H9 (cell line): ENCODE results near the gene PIGB. TPM values are rescaled to one million over a fixed set of nuclear protein-coding genes. Genes with fewer than 3 reads are reported as not detected.

Experiments used
- DNase-seq: peaks from one replicate; pipeline ENCODE4 v3.0.0-alpha.2; 2017
- H2AFZ ChIP-seq: one replicate; pipeline ENCODE4 v1.6.1; 2013; ENCODE audit warnings: mild to moderate bottlenecking, low read length, control low read depth, moderate library complexity
- H2AK5ac ChIP-seq: 2 replicates; pipeline ENCODE4 v1.6.1; 2013; ENCODE audit warnings: low read length, control low read depth, mixed read lengths; ENCODE audit not compliant: insufficient read length
- H2BK120ac ChIP-seq: one replicate; pipeline ENCODE4 v1.6.1; 2013; ENCODE audit warnings: low read depth, mild to moderate bottlenecking, low read length, control low read depth, inconsistent platforms; ENCODE audit not compliant: poor library complexity, severe bottlenecking
- H2BK12ac ChIP-seq: 2 replicates; pipeline ENCODE4 v1.6.1; 2013; ENCODE audit warnings: low read length, control low read depth, mixed read lengths, low read depth; ENCODE audit not compliant: insufficient read length
- H2BK15ac ChIP-seq: 2 replicates; pipeline ENCODE4 v1.6.1; 2013; ENCODE audit warnings: low read depth, low read length, control low read depth
- H2BK20ac ChIP-seq: one replicate; pipeline ENCODE4 v1.6.1; 2013; ENCODE audit warnings: low read depth, mild to moderate bottlenecking, low read length, control low read depth, inconsistent platforms; ENCODE audit not compliant: poor library complexity, severe bottlenecking
- H2BK5ac ChIP-seq: 2 replicates; pipeline ENCODE4 v1.6.1; 2013; ENCODE audit warnings: low read length, control low read depth, mixed read lengths; ENCODE audit not compliant: insufficient read length
- H3K14ac ChIP-seq: 2 replicates; pipeline ENCODE4 v1.6.1; 2013; ENCODE audit warnings: low read length, control low read depth; ENCODE audit not compliant: insufficient read depth
- H3K18ac ChIP-seq: 2 replicates; pipeline ENCODE4 v1.6.1; 2013; ENCODE audit warnings: low read depth, mild to moderate bottlenecking, mixed read lengths, low read length, control low read depth; ENCODE audit not compliant: insufficient read length
- H3K23ac ChIP-seq: 2 replicates; pipeline ENCODE4 v1.6.1; 2013; ENCODE audit warnings: low read length, control low read depth, mixed read lengths, low read depth; ENCODE audit not compliant: insufficient read length
- H3K23me2 ChIP-seq: 2 replicates; pipeline ENCODE4 v1.6.1; 2013; ENCODE audit warnings: low read depth, mild to moderate bottlenecking, mixed read lengths, low read length, control low read depth; ENCODE audit not compliant: insufficient read length, poor library complexity, severe bottlenecking
- H3K27ac ChIP-seq: 2 replicates; pipeline ENCODE4 v1.5.1; 2013; ENCODE audit warnings: low read length, control low read depth, mixed read lengths, low read depth; ENCODE audit not compliant: insufficient read length
- H3K27me3 ChIP-seq: 2 replicates; pipeline ENCODE4 v1.6.1; 2013; ENCODE audit warnings: low read length, control low read depth, inconsistent platforms; ENCODE audit not compliant: insufficient read depth
- H3K4ac ChIP-seq: 2 replicates; pipeline ENCODE4 v1.6.1; 2013; ENCODE audit warnings: low read depth, mild to moderate bottlenecking, control low read depth, inconsistent platforms, low read length, moderate library complexity
- H3K4me1 ChIP-seq: 2 replicates; pipeline ENCODE4 v1.6.1; 2013; ENCODE audit warnings: low read length, control low read depth, inconsistent platforms; ENCODE audit not compliant: insufficient read depth
- H3K4me2 ChIP-seq: 2 replicates; pipeline ENCODE4 v1.6.1; 2013; ENCODE audit warnings: low read length, control low read depth, mixed read lengths; ENCODE audit not compliant: insufficient read length, insufficient read depth
- H3K56ac ChIP-seq: 2 replicates; pipeline ENCODE4 v1.6.1; 2013; ENCODE audit warnings: low read depth, mild to moderate bottlenecking, mixed read lengths, low read length, control low read depth; ENCODE audit not compliant: insufficient read length
- H3K79me1 ChIP-seq: 2 replicates; pipeline ENCODE4 v1.6.1; 2013; ENCODE audit warnings: low read depth, mild to moderate bottlenecking, moderate library complexity, low read length, control low read depth, inconsistent platforms; ENCODE audit not compliant: insufficient read depth, poor library complexity, severe bottlenecking
- H3K79me2 ChIP-seq: 2 replicates; pipeline ENCODE4 v1.6.1; 2013; ENCODE audit warnings: low read length, control low read depth, inconsistent platforms; ENCODE audit not compliant: insufficient read depth
- H3K9ac ChIP-seq: 2 replicates; pipeline ENCODE4 v1.6.1; 2013; ENCODE audit warnings: low read length, control low read depth, mixed read lengths; ENCODE audit not compliant: insufficient read length; ENCODE audit errors: extremely low read depth
- H3K9me3 ChIP-seq: one replicate; pipeline ENCODE4 v1.6.1; 2013; ENCODE audit warnings: low read depth, low read length, inconsistent platforms; ENCODE audit not compliant: control insufficient read depth
- H3T11ph ChIP-seq: one replicate; pipeline ENCODE4 v1.6.1; 2013; ENCODE audit warnings: mild to moderate bottlenecking, low read length, control low read depth, inconsistent platforms
- H4K20me1 ChIP-seq: one replicate; pipeline ENCODE4 v1.6.1; 2013; ENCODE audit not compliant: control insufficient read depth, insufficient read length, insufficient read depth
- H4K5ac ChIP-seq: 2 replicates; pipeline ENCODE4 v1.6.1; 2013; ENCODE audit warnings: low read depth, mild to moderate bottlenecking, mixed read lengths, low read length, control low read depth; ENCODE audit not compliant: insufficient read length
- H4K8ac ChIP-seq: replicated peaks from 2 replicates; pipeline ENCODE4 v1.6.1; 2013; ENCODE audit warnings: low read length, control low read depth, mixed read lengths, low read depth; ENCODE audit not compliant: insufficient read length
- H4K91ac ChIP-seq: 2 replicates; pipeline ENCODE4 v1.6.1; 2013; ENCODE audit warnings: low read depth, mild to moderate bottlenecking, moderate library complexity, mixed read lengths, low read length, control low read depth; ENCODE audit not compliant: insufficient read length
- H3K27ac Mint-ChIP-seq, 3 experiments: 2 replicates in 2 of 3; 3 replicates in 1 of 3; pipeline ENCODE4 v1.8.0; 2020 to 2021; ENCODE audit warnings: mixed read lengths in 3 of 3, mild to moderate bottlenecking in 1 of 3, moderate library complexity in 1 of 3
- H3K27me3 Mint-ChIP-seq: 2 replicates; pipeline ENCODE4 v1.8.0; 2021; ENCODE audit warnings: low read depth, mild to moderate bottlenecking, moderate library complexity, mixed read lengths
- H3K36me3 Mint-ChIP-seq, 3 experiments: 2 replicates in 2 of 3; 3 replicates in 1 of 3; pipeline ENCODE4 v1.8.0; 2020 to 2021; ENCODE audit warnings: low read depth in 3 of 3, mixed read lengths in 3 of 3; ENCODE audit not compliant: insufficient read depth in 1 of 3
- H3K4me1 Mint-ChIP-seq, 2 experiments: 2 replicates each; pipeline ENCODE4 v1.8.0; 2020; ENCODE audit warnings: mixed read lengths in 2 of 2
- H3K4me3 Mint-ChIP-seq, 2 experiments: 2 replicates in 1 of 2; 3 replicates in 1 of 2; pipeline ENCODE4 v1.8.0; 2020 to 2021; ENCODE audit warnings: mild to moderate bottlenecking in 2 of 2, mixed read lengths in 2 of 2, moderate library complexity in 1 of 2
- H3K9me3 Mint-ChIP-seq, 2 experiments: 2 replicates in 1 of 2; 3 replicates in 1 of 2; pipeline ENCODE4 v1.8.0; 2020; ENCODE audit warnings: mild to moderate bottlenecking in 2 of 2, mixed read lengths in 2 of 2, moderate library complexity in 1 of 2
- total RNA-seq: library from RNA; stranded (reverse); gene quantifications from 2 replicates; pipeline ENCODE4 v1.2.1, GENCODE V29; 2021
- TF ChIP-seq, protein P1 (sequence below): fragments of 200-600 bp; sonication (generic); conservative IDR thresholded peaks from 3 replicates; pipeline ENCODE4 v1.8.0; 2021; ENCODE audit warnings: antibody characterized with exemption, mild to moderate bottlenecking

PIGB gene
- total RNA-seq, 1 experiment from 2014 or later, result 6.7 TPM

DNA sequence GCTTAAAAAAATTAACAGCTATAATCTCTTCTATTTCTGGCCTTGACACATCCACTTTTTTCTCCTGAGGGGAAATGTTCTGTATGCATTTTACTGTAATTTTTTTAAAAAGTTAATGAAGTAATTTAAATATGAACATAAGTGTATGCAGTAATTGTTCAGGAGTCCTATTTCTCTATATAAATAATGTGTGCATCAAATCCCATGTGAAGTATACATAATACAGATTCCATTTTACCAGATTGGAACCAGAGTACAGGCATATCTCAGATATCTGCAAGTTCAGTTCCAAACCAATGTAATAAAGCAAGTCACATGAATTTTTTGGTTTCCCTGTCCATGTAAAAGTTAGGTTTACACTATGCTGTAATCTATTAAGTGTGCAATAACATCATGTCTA lies 62.6 kb downstream of the PIGB start:
- no peaks in the 10 kb centered on the region for H3K4me1 ChIP-seq
- Mint-ChIP-seq H3K9me3 (peaks cover 0 to 2% of the 10 kb centered on the region in 2 experiments; a peak in 1 of 5 replicates), H3K27ac (no peak overlapping the region), H3K27me3 (no peaks in the 10 kb centered on the region), H3K36me3 (no peaks in the 10 kb centered on the region; a peak in 3 of 7 replicates), H3K4me3 (no peak overlapping the region), H3K4me1 (no peaks in the 10 kb centered on the region)
- H4K20me1 ChIP-seq, result no peaks in the 10 kb centered on the region
- no peak overlapping the region for H2BK120ac ChIP-seq
- H2BK5ac ChIP-seq, result no peak overlapping the region
- no peak overlapping the region for H3K9ac ChIP-seq
- no peak overlapping the region for H4K5ac ChIP-seq
- H3K23me2 ChIP-seq, result no peaks in the 10 kb centered on the region
- H3K27me3 ChIP-seq, result no peaks in the 10 kb centered on the region
- no peak overlapping the region for H4K91ac ChIP-seq
- H3K23ac ChIP-seq, result no peak overlapping the region
- no peaks in the 10 kb centered on the region for H3K79me2 ChIP-seq
- no peak overlapping the region for H4K8ac ChIP-seq
- H2BK20ac ChIP-seq, result no peak overlapping the region
- no peak overlapping the region for H3K27ac ChIP-seq
- H3K4me2 ChIP-seq, result no peak overlapping the region
- H3K18ac ChIP-seq, result no peak overlapping the region
- H3K4ac ChIP-seq, result no peak overlapping the region
- no peak overlapping the region for H2BK15ac ChIP-seq
- no peak overlapping the region for H2BK12ac ChIP-seq
- H3K9me3 ChIP-seq, result no peaks in the 10 kb centered on the region
- no peak overlapping the region for H3K56ac ChIP-seq
- H3K14ac ChIP-seq, result no peak overlapping the region
- H2AFZ ChIP-seq, result no peak overlapping the region
- TF ChIP-seq, protein P1, sequence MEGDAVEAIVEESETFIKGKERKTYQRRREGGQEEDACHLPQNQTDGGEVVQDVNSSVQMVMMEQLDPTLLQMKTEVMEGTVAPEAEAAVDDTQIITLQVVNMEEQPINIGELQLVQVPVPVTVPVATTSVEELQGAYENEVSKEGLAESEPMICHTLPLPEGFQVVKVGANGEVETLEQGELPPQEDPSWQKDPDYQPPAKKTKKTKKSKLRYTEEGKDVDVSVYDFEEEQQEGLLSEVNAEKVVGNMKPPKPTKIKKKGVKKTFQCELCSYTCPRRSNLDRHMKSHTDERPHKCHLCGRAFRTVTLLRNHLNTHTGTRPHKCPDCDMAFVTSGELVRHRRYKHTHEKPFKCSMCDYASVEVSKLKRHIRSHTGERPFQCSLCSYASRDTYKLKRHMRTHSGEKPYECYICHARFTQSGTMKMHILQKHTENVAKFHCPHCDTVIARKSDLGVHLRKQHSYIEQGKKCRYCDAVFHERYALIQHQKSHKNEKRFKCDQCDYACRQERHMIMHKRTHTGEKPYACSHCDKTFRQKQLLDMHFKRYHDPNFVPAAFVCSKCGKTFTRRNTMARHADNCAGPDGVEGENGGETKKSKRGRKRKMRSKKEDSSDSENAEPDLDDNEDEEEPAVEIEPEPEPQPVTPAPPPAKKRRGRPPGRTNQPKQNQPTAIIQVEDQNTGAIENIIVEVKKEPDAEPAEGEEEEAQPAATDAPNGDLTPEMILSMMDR, result no peak
- no peaks in the 10 kb centered on the region for H3K79me1 ChIP-seq
- no peak for DNase-seq
- no peak overlapping the region for H3T11ph ChIP-seq
- H2AK5ac ChIP-seq, result no peak overlapping the region
